ENCODE measurements around the gene LRP3. TPM values are rescaled to one million over a fixed set of nuclear protein-coding genes. Genes with fewer than 3 reads are reported as not detected.
"Not testable (repeated sequence)": the region's sequence is repeated elsewhere in the genome, so short reads cannot be mapped to it uniquely, and the experiment has no call there.

LRP3 gene
- total RNA-seq, 1 donor from 2014 or later = 0.25 TPM

DNA sequence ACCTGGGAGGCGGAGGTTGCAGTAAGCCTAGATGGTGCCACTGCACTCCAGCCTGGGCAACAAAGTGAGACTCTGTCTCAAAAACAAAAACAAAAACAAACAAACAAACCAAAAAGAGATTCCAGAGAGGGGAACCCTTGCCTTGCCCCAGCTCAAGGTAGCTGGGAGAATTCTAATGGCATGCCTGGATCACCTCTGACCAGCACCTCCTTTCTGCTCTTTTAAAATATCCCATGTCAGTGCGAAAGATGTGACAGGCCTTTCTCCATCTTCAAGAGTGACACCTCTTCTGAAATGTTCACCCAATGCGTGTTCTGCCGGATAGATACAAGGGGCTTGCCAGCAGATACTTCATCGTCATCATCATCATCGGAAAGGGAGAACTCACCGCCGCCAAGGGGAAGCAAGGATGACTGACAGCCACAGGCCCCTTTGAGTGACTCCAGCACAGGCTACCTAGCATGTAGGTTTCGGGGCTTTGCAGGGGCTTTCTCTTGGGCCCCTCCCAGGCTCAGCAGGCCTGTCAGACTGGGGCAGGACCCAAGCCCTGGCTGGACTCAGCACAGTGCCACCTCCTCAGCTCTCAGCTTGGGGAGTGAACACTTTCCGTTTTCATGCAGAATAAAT is 18.9 kb upstream of the LRP3 start:
- intact Hi-C loops (cut with micrococcal nuclease) = loop anchor here (5.0 to 10.0 kb wide), 2 partner anchors 498 to 590 kb away; partner anchors contain the start of genes ANKRD27, PDCD5 and RGS9BP

DNA sequence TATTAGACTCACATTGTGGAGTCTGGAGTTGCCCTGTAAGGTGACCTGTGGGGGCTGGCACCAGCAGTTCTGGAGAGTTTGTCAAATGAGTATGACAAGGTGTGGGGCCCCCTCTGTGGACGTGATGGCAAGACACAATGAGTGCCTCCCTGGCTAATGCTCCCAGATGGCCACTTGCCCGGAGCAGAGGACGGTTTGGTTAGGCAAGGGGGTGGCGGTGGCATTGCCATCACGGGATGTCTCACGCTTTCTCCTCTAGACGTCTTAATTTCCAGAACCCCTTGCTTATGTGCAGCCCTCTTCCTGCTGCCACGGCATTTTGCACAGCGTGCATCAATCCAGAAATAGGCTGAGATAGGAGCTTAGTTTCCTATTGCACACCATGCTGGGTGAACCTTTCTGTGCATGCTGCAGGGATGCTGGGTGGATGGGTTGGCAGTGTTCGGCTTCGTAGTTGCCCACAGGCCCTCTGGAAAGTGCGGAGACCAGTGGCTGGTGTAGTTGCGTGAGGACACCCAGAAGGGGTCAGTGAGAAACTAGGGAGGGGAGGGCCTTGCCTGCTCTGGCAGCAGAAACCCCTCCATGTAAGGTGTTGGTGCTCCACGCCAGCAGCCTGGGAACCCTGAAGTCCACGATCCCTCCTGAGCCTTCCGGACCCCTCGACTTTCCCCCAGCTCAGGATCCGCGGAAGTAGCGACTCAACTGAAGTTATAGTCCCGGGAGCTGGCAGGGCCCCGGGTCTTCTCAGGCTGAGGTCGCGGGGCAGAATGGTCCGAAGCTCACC is 18.1 kb upstream of the LRP3 start:
- intact Hi-C loops (cut with micrococcal nuclease) = loop anchor here (2.0 to 10.0 kb wide), 3 partner anchors 483 to 591 kb away; partner anchors contain the start of genes ANKRD27, PDCD5 and RGS9BP

DNA sequence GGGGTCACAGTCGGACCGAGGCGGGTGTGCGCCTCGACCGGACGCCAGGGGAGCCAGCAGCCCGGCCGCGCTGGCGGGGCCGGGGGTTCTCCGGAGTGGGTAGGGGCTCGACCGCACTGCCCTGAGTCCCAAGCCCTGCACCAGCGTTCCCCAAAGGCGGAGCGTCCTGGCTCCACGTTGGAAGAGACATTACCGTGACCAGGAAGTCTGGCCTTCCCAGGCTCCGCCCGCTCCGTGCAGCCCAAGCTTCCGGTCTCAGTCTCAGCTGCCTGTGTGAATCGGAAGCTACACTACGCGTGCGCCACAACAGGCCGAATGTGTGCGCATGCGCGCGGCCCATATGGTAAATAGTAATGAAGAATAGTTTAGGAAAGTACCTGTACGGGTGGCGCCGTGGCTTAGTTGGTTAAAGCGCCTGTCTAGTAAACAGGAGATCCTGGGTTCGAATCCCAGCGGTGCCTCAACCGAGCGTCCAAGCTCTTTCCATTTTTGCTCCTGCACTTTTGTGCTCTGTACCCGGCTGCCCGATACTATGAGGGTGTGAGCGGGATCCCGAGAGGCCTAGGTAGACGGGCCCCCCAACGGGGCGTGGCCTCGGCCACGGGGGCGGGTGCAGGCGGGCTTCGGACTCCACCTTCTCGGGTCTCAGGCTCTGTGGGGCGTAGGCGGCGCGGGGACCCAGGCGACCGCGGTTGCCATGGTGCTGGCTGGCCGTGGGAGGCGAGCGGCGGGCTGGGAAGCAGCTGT is 17.3 kb upstream of the LRP3 start:
- intact Hi-C loops (cut with micrococcal nuclease) = loop anchor here (1.0 to 10.0 kb wide), 8 partner anchors 17 to 592 kb away; partner anchors contain the start of genes ANKRD27, CEBPG, FAAP24 and PDCD5

- intact Hi-C loops (cut with micrococcal nuclease) = loop anchor here (1.0 to 10.0 kb wide), 8 partner anchors 17 to 593 kb away; partner anchors contain the start of genes ANKRD27, CEBPG, FAAP24 and PDCD5
Measured at GRCh38 chr19:33177417-33177979, 16.6 kb upstream of the LRP3 start.

- intact Hi-C loops (cut with micrococcal nuclease) = no loop called here
Measured at GRCh38 chr19:33186431-33187182, 7.5 kb upstream of the LRP3 start.

- intact Hi-C loops (cut with micrococcal nuclease) = no loop called here
Measured at GRCh38 chr19:33187183-33187540, 7.0 kb upstream of the LRP3 start.

- intact Hi-C loops (cut with micrococcal nuclease) = no loop called here
Measured at GRCh38 chr19:33189453-33189852, 4.7 kb upstream of the LRP3 start.

DNA sequence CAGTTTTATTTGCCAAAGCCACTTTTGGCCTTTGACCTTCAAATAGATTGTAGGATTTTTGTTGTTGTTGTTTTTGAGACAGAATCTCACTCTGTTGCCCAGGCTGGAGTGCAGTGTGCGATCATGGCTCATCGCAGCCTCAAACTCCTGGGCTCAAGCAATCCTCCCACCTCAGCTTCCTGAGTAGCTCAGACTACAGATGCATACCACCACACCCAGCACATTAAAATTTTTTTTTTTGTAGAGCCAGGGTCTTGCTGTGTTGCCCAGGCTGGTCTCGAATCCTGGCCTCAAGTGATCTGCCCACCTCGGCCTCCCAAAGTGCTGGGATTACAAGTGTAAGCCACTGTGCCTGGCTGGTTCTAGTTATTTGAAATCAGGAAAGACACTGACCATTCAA is 3.0 kb upstream of the LRP3 start:
- intact Hi-C loops (cut with micrococcal nuclease) = not testable (repeated sequence)

GRCh38 chr19:33191501-33191900 is 2.6 kb upstream of the LRP3 start:
- intact Hi-C loops (cut with micrococcal nuclease) = no loop called here

- intact Hi-C loops (cut with micrococcal nuclease) = no loop called here
Measured at GRCh38 chr19:33192010-33192409, 2.1 kb upstream of the LRP3 start.

- intact Hi-C loops (cut with micrococcal nuclease) = no loop called here
Measured at GRCh38 chr19:33193269-33193864, 763 bp upstream of the LRP3 start.

DNA sequence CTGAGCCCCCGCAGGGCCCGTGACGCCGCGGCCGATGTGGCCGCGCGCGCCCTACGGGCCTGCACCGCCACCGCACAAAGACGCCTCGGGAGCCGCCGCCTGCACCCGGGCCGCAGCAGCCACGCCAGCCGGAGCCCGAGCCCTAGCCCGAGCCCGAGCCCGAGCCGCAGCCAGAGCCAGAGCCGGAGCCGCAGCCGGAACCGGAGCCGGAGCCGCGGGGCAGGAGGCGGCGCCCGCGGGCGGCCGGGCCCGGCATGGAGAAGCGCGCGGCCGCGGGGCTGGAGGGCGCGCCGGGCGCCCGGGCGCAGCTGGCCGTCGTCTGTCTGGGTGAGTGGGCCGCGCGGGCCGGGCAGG is 379 bp downstream of the LRP3 start:
- intact Hi-C loops (cut with micrococcal nuclease) = no loop called here

DNA sequence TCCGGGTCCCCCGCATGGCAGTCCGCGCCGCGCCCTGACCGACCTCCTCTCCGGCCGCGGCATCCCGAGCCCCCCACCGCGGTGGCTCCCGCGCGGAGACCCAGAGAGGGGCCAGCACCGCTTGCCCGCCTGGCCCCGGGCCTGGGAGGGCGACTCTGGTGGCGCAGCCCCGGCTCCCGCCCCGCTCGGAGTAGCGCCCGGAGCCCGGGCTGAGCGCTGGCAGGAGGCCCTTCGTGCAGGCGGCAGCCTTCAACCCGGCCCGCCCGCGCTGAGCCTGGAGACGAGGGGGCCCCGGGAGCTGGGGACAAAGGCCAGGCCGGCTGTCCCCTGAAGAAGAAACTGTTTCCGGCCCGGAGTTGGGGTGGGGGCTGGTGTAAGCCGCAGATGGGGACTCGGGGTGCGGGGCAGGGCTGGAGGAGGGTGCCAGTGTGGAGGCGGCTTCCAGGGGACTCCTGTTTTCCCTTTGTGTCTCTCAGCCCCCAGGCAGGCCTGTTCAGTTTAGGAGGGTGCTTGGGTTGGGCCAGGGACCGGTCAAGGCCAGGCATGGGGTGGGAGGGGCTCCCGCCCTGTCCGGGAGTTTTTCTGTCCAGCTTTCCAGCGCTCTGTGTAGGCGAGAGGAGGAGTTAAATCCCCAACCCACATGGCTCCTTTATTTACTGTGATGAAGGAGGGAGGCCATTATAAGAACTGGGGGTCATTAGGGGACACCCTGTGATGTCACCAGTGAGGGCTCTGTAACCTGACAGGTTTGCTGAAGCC is 935 bp downstream of the LRP3 start:
- intact Hi-C loops (cut with micrococcal nuclease) = no loop called here

DNA sequence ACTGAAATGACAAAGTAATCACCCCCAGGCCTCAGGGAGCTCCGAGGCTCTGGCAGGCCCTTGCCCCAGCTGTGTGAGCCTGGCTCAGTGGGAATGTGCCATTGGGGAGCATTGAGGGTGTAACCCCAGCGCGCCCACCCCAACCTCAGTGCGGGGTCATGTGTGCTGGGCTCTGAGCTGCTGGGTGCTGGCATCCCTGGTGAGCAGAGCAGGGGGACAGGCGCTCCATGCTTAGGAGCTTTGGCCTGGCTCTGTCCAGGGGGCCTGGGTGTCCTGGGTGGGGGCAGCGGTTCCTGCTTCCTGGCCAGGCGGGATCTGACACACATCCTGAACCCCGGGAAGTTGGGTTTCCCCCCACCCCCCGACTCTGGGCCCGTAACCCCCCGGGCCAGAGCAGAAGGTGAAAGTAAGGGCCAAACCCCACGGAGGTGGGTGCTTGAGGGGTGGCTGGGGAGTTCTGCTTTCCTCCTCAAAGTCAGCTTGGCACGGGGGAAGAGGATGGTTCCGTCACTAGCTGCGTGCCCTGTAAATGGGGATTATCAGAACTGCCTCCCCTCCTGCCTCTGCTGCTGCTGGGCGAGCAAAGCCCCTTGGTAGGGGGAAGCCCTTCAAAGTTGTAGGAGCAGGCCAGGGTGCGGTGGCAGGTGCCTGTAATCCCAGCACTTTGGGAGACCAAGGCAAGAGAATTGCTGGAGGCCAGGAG is 1.7 kb downstream of the LRP3 start:
- intact Hi-C loops (cut with micrococcal nuclease) = no loop called here

GRCh38 chr19:33196446-33197193 is 2.5 kb downstream of the LRP3 start:
- intact Hi-C loops (cut with micrococcal nuclease) = no loop called here

GRCh38 chr19:33197591-33198000 is 3.5 kb downstream of the LRP3 start:
- intact Hi-C loops (cut with micrococcal nuclease) = no loop called here

GRCh38 chr19:33198169-33198568 is 4.0 kb downstream of the LRP3 start:
- intact Hi-C loops (cut with micrococcal nuclease) = no loop called here
